Naive B cell (primary cell): Measurements from ENCODE around the gene SSH3. TPM values are rescaled to one million over a fixed set of nuclear protein-coding genes. Genes with fewer than 3 reads are reported as not detected.
A peak's percentile ranks its signal among the peaks of the same experiment; 100 is the strongest.

Experiments used
- ATAC-seq, 2 donors: fragments of 150-1000 bp; cut with Tn5 transposase; 2 replicates each; pipeline ENCODE4 v1.10.0; 2021; ENCODE audit warnings: low read depth in 2 of 2, mild to moderate bottlenecking in 2 of 2, moderate library complexity in 2 of 2
- DNase-seq: peaks from one replicate; pipeline ENCODE4 v3.0.0; 2022
- H3K27ac Mint-ChIP-seq, 6 donors: one replicate each; pipeline ENCODE4 v1.8.0; 2020 to 2022; ENCODE audit warnings: mild to moderate bottlenecking in 6 of 6, mixed read lengths in 6 of 6, moderate library complexity in 5 of 6, inconsistent platforms in 2 of 6
- H3K27me3 Mint-ChIP-seq, 3 donors: one replicate each; pipeline ENCODE4 v1.8.0; 2021 to 2022; ENCODE audit warnings: mixed read lengths in 3 of 3, mild to moderate bottlenecking in 1 of 3
- H3K36me3 Mint-ChIP-seq, 2 donors: one replicate each; pipeline ENCODE4 v1.8.0; 2020 to 2022; ENCODE audit warnings: mixed read lengths in 2 of 2, inconsistent platforms in 1 of 2, mild to moderate bottlenecking in 1 of 2
- H3K4me1 Mint-ChIP-seq, 3 donors: one replicate each; pipeline ENCODE4 v1.8.0; 2020 to 2022; ENCODE audit warnings: mixed read lengths in 3 of 3, inconsistent platforms in 1 of 3, mild to moderate bottlenecking in 1 of 3, moderate library complexity in 1 of 3
- H3K4me3 Mint-ChIP-seq, 8 donors: one replicate each; pipeline ENCODE4 v1.8.0; 2020 to 2022; ENCODE audit warnings: mild to moderate bottlenecking in 8 of 8, mixed read lengths in 8 of 8, moderate library complexity in 8 of 8, inconsistent platforms in 2 of 8
- H3K9me3 Mint-ChIP-seq, 7 donors: one replicate each; pipeline ENCODE4 v1.8.0; 2020 to 2022; ENCODE audit warnings: mixed read lengths in 7 of 7, mild to moderate bottlenecking in 5 of 7, inconsistent platforms in 2 of 7, moderate library complexity in 1 of 7
- polyA plus RNA-seq, 6 donors: library from polyadenylated mRNA; unstranded; fragments of 300-500 nt; fragmentation: Illumina TruSeq; gene quantifications; one replicate each; pipeline ENCODE4 v1.2.3, GENCODE V29; 2021; ENCODE audit warnings: low read depth in 6 of 6

The SSH3 gene
- polyA plus RNA-seq, 6 donors from 2014 or later, result 0.18 TPM; not detected in 5

- Mint-ChIP-seq H3K27ac (peak overlapping the region in 1 of 6 donors; percentile 0), H3K27me3 (no peaks in the 10 kb centered on the region), H3K9me3 (peaks cover 4 to 20% (median 13%) of the 10 kb centered on the region in 7 donors), H3K4me3 (peak overlapping the region in 2 of 8 donors; percentile 7 to 73), H3K4me1 (peaks cover 19 to 37% (median 29%) of the 10 kb centered on the region in 3 donors), H3K36me3 (peaks cover 20 to 22% of the 10 kb centered on the region in 2 donors)
- ATAC-seq, result no peak
- no peak for DNase-seq
Observed at GRCh38 chr11:67293090-67293489, 10.2 kb upstream of the SSH3 start.

GRCh38 chr11:67295846-67296245, 7.5 kb upstream of the SSH3 start:
- peaks cover 14 to 29% (median 17%) of the 10 kb centered on the region in 3 donors for H3K4me1 Mint-ChIP-seq

GRCh38 chr11:67298786-67299185, 4.5 kb upstream of the SSH3 start:
- H3K36me3 Mint-ChIP-seq, result peaks cover 21 to 23% of the 10 kb centered on the region in 2 donors
- H3K9me3 Mint-ChIP-seq, result peaks cover 4 to 20% (median 13%) of the 10 kb centered on the region in 7 donors
- peaks cover 5 to 15% (median 9%) of the 10 kb centered on the region in 3 donors for H3K4me1 Mint-ChIP-seq
- H3K4me3 Mint-ChIP-seq, result no peak overlapping the region
- ATAC-seq (no peak), DNase-seq (no peak)
- H3K27me3 Mint-ChIP-seq, result no peaks in the 10 kb centered on the region
- H3K27ac Mint-ChIP-seq, result no peak overlapping the region

More at GRCh38 chr11:67295846-67296245, 7.5 kb upstream of the SSH3 start:
- no peak overlapping the region for H3K4me3 Mint-ChIP-seq
- ATAC-seq, result no peak
- no peak for DNase-seq
- peaks cover 4 to 20% (median 13%) of the 10 kb centered on the region in 7 donors for H3K9me3 Mint-ChIP-seq
- H3K27me3 Mint-ChIP-seq, result no peaks in the 10 kb centered on the region
- H3K36me3 Mint-ChIP-seq, result peaks cover 28 to 29% of the 10 kb centered on the region in 2 donors
- H3K27ac Mint-ChIP-seq, result peak overlapping the region in 1 of 6 donors; percentile 24

- Mint-ChIP-seq H3K4me1 (peaks cover 5 to 16% (median 9%) of the 10 kb centered on the region in 3 donors), H3K4me3 (peak overlapping the region in 1 of 8 donors; percentile 16), H3K36me3 (peaks cover 21 to 23% of the 10 kb centered on the region in 2 donors), H3K27me3 (no peaks in the 10 kb centered on the region), H3K9me3 (peaks cover 4 to 19% (median 13%) of the 10 kb centered on the region in 7 donors), H3K27ac (no peak overlapping the region)
- no peak for DNase-seq
- no peak for ATAC-seq
Observed at GRCh38 chr11:67299471-67300191, 3.7 kb upstream of the SSH3 start.

DNA sequence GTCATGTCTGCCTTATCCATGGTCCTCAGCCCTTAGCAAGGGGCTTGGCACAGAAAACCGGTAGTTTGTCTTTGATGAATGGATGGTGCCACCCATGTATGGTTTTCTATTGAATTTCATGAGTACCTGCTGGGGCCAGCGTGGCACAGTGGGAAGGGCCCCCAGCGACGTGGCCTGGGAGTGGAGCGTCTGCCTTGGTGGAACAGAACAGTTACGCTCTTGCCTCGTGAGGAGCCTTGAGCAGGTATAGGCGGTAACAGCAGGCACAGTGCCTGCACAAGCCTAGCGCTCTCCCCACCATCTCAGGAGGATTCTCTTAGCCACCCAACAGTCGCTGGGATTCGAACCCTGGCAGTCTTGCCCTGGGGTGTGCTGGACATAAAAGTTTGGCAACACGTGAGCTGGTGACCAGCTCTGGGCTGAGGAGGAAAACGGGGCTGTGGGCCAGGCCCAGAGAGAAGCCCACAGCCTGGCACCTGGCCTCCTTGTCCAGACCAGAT, 3.0 kb upstream of the SSH3 start:
- Mint-ChIP-seq H3K36me3 (peaks cover 21 to 23% of the 10 kb centered on the region in 2 donors), H3K4me3 (no peak overlapping the region), H3K9me3 (peaks cover 4 to 15% (median 10%) of the 10 kb centered on the region in 7 donors), H3K27ac (no peak overlapping the region), H3K4me1 (peaks cover 5 to 17% (median 9%) of the 10 kb centered on the region in 3 donors), H3K27me3 (no peaks in the 10 kb centered on the region)
- no peak for DNase-seq
- no peak for ATAC-seq

DNA sequence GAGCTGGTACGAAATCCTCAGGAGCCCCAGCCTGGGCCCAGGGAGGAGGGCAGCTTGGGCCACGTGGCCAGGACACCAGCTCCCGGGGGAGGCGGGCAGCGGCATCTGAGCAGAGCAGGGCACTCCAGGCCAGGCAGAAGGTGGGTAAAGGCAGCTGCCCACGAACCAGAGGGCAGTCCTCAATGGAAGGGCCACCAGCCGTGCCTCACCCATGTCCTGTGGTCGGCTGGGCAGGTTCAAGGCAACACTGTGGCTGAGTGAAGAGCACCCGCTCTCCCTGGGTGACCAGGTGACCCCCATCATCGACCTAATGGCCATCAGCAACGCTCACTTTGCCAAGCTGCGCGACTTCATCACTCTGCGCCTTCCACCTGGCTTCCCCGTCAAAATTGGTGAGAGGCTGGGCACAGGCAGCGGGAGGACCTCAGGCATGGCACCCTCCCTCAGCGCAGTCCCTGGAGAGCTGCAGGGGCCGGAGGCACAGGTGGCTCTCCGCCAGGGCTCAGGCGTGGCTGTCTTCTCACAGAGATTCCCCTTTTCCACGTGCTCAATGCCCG, 2.5 kb upstream of the SSH3 start:
- no peak for ATAC-seq
- H3K36me3 Mint-ChIP-seq, result peaks cover 21 to 22% of the 10 kb centered on the region in 2 donors

GRCh38 chr11:67301313-67301921, 1.9 kb upstream of the SSH3 start:
- no peak overlapping the region for H3K4me3 Mint-ChIP-seq
- H3K9me3 Mint-ChIP-seq, result peaks cover 0 to 7% (median 4%) of the 10 kb centered on the region in 7 donors
- no peak for DNase-seq
- no peaks in the 10 kb centered on the region for H3K27me3 Mint-ChIP-seq
- no peak overlapping the region for H3K27ac Mint-ChIP-seq
- peaks cover 15 to 16% of the 10 kb centered on the region in 2 donors for H3K36me3 Mint-ChIP-seq
- H3K4me1 Mint-ChIP-seq, result peaks cover 5 to 13% (median 9%) of the 10 kb centered on the region in 3 donors
- ATAC-seq, result no peak

More for the DNA sequence above, 2.5 kb upstream of the SSH3 start:
- Mint-ChIP-seq H3K9me3 (peaks cover 4 to 13% (median 9%) of the 10 kb centered on the region in 7 donors), H3K4me1 (peaks cover 5 to 17% (median 9%) of the 10 kb centered on the region in 3 donors), H3K27me3 (no peaks in the 10 kb centered on the region), H3K27ac (no peak overlapping the region), H3K4me3 (no peak overlapping the region)
- DNase-seq, result no peak

DNA sequence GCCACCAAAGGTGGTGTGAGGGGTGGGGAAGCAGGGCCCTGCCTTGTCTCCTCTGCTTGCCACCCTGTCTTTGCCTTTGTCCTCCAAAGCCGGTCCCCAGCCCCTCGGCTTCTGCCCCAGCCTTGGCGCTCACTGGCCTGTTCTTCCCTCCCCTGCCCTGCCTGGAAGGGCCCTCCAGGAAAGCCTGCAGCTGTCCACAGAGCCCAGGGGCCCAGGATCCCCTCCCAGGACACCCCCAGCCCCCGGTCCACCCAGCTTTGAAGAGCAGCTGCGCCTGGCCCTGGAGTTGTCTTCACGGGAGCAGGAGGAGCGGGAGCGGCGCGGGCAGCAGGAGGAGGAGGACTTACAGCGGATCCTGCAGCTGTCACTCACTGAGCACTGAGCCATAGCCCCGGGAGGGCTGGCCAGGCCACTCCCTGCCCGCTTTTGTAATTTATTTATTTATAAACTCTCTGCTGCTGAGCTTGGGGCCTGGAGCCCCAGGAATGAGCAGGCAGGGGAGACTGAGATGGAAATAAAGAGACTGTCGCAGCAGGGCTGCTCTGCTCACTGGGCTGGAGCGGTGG, 1.3 kb upstream of the SSH3 start:
- Mint-ChIP-seq H3K9me3 (peaks cover 0 to 1% (median 0%) of the 10 kb centered on the region in 7 donors), H3K27ac (no peak overlapping the region), H3K4me1 (peaks cover 5 to 10% (median 6%) of the 10 kb centered on the region in 3 donors), H3K4me3 (no peak overlapping the region), H3K36me3 (peaks cover 9 to 10% of the 10 kb centered on the region in 2 donors), H3K27me3 (no peaks in the 10 kb centered on the region)
- DNase-seq, result no peak
- ATAC-seq, result no peak

DNA sequence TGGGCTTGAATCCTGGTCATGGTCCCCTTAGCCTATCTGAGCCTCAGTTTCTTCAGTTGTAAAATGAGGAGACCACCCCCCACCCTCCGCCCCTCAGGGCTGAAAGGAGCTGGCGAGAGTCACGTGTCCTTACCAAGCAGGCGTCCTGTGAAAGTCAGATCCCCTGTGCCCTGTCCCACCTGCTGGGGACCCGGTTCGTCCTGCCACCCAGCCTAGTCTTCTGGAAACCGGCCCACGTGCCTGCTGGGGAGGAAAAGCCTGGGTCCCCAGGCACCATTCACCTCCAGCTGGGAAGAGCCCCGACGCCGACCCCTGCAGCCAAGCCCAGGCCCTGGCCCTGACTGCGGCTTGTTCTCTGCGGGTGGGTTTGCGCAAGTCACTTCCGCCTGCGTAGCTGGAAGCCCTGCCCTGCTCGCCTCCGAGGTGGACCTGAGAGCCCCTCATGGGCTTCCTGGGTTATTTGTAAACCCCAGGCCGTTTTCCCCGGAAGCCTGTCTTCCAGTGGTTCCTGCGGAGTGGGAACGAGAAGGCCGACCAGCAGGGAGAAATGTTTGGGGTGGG, 679 bp upstream of the SSH3 start:
- Mint-ChIP-seq H3K9me3 (no peaks in the 10 kb centered on the region), H3K36me3 (peaks cover 7% of the 10 kb centered on the region in 2 donors), H3K4me3 (no peak overlapping the region), H3K27me3 (no peaks in the 10 kb centered on the region), H3K27ac (no peak overlapping the region), H3K4me1 (peaks cover 5 to 10% (median 5%) of the 10 kb centered on the region in 3 donors)
- ATAC-seq (no peak), DNase-seq (no peak)

- DNase-seq (no peak), ATAC-seq (no peak)
- no peaks in the 10 kb centered on the region for H3K36me3 Mint-ChIP-seq
- H3K4me1 Mint-ChIP-seq, result peaks cover 0 to 5% (median 2%) of the 10 kb centered on the region in 3 donors
- no peaks in the 10 kb centered on the region for H3K9me3 Mint-ChIP-seq
- no peaks in the 10 kb centered on the region for H3K27me3 Mint-ChIP-seq
- no peak overlapping the region for H3K27ac Mint-ChIP-seq
- no peak overlapping the region for H3K4me3 Mint-ChIP-seq
Observed at GRCh38 chr11:67303835-67304411, 593 bp downstream of the SSH3 start.

DNA sequence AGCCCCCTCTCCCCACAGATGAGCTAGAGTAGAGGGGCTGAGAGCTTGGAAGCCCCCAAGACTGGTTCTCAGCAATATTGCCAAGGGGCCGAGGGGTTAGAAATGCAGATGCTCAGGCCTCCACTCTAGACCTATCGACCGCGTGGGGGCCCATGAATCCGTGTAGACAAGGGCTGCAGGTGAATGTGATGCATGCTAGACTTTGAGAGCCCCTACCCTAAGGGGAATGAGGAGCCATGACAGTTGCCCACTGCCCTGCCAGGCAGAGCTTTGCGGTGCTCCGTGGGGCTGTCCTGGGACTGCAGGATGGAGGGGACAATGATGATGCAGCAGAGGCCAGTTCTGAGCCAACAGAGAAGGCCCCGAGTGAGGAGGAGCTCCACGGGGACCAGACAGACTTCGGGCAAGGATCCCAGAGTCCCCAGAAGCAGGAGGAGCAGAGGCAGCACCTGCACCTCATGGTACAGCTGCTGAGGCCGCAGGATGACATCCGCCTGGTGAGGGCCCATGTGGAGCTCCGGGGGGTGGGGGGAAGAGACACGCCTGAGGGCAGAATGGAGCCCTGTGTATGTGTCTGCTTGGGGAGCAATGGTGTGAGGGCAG, 1.3 kb downstream of the SSH3 start:
- no peak for DNase-seq
- no peaks in the 10 kb centered on the region for H3K27me3 Mint-ChIP-seq
- no peaks in the 10 kb centered on the region for H3K36me3 Mint-ChIP-seq
- peak overlapping the region in 2 of 8 donors; percentile 18 to 65 for H3K4me3 Mint-ChIP-seq
- no peak for ATAC-seq
- no peaks in the 10 kb centered on the region for H3K9me3 Mint-ChIP-seq
- H3K27ac Mint-ChIP-seq, result no peak overlapping the region
- peaks cover 0 to 5% (median 2%) of the 10 kb centered on the region in 3 donors for H3K4me1 Mint-ChIP-seq

- no peaks in the 10 kb centered on the region for H3K36me3 Mint-ChIP-seq
Observed at GRCh38 chr11:67306769-67307544, 3.6 kb downstream of the SSH3 start.

More at GRCh38 chr11:67306769-67307544, 3.6 kb downstream of the SSH3 start:
- H3K4me1 Mint-ChIP-seq, result peaks cover 0 to 5% (median 2%) of the 10 kb centered on the region in 3 donors
- no peak for DNase-seq
- no peak overlapping the region for H3K4me3 Mint-ChIP-seq
- ATAC-seq, result no peak
- no peaks in the 10 kb centered on the region for H3K27me3 Mint-ChIP-seq
- H3K27ac Mint-ChIP-seq, result no peak overlapping the region
- H3K9me3 Mint-ChIP-seq, result no peaks in the 10 kb centered on the region
